Activated T-helper 17 cell treated with anti-CD3 and anti-CD28 coated beads, Interleukin-2, amount 50 U/mL, for 72 hours (primary cell): ENCODE data around the gene RASA2. TPM values are rescaled to one million over a fixed set of nuclear protein-coding genes. Genes with fewer than 3 reads are reported as not detected.
A peak's percentile ranks its signal among the peaks of the same experiment; 100 is the strongest.
"Not testable (repeated sequence)": the region's sequence is repeated elsewhere in the genome, so short reads cannot be mapped to it uniquely, and the experiment has no call there.

Experiments
- ATAC-seq: fragments of 150-1000 bp; cut with Tn5 transposase; replicated peaks from 2 replicates; pipeline ENCODE4 v1.10.0; 2021; ENCODE audit warnings: mild to moderate bottlenecking, moderate library complexity
- H3K27ac Mint-ChIP-seq: one replicate; pipeline ENCODE4 v1.8.0; 2022; ENCODE audit warnings: mixed read lengths
- H3K27me3 Mint-ChIP-seq: one replicate; pipeline ENCODE4 v1.8.0; 2022; ENCODE audit warnings: mixed read lengths
- H3K36me3 Mint-ChIP-seq: one replicate; pipeline ENCODE4 v1.8.0; 2022; ENCODE audit warnings: low read depth, mild to moderate bottlenecking, mixed read lengths
- H3K4me1 Mint-ChIP-seq: one replicate; pipeline ENCODE4 v1.8.0; 2022; ENCODE audit warnings: mixed read lengths
- H3K4me3 Mint-ChIP-seq: one replicate; pipeline ENCODE4 v1.8.0; 2022; ENCODE audit warnings: mild to moderate bottlenecking, mixed read lengths
- H3K9me3 Mint-ChIP-seq: one replicate; pipeline ENCODE4 v1.8.0; 2022; ENCODE audit warnings: mixed read lengths
- total RNA-seq, 2 donors: library from RNA; stranded (reverse); gene quantifications; one replicate each; pipeline ENCODE4 v1.2.3, GENCODE V29; 2022

The RASA2 gene
- total RNA-seq, 2 donors from 2014 or later = 36.6 to 41.1 TPM

GRCh38 chr3:141471160-141471559, 15.7 kb upstream of the RASA2 start:
- peaks cover 2% of the 10 kb centered on the region for H3K4me1 Mint-ChIP-seq
- no peaks in the 10 kb centered on the region for H3K9me3 Mint-ChIP-seq
- no peak overlapping the region for H3K4me3 Mint-ChIP-seq
- H3K27me3 Mint-ChIP-seq = no peaks in the 10 kb centered on the region
- no peaks in the 10 kb centered on the region for H3K36me3 Mint-ChIP-seq
- no peak overlapping the region for H3K27ac Mint-ChIP-seq
- no peak for ATAC-seq

GRCh38 chr3:141476033-141476432, 10.8 kb upstream of the RASA2 start:
- Mint-ChIP-seq H3K4me1 (peaks cover 6% of the 10 kb centered on the region), H3K27ac (peak overlapping the region; percentile 51), H3K9me3 (no peaks in the 10 kb centered on the region), H3K36me3 (no peaks in the 10 kb centered on the region), H3K4me3 (no peak overlapping the region), H3K27me3 (no peaks in the 10 kb centered on the region)
- ATAC-seq = peak; percentile 47

- no peaks in the 10 kb centered on the region for H3K9me3 Mint-ChIP-seq
- no peak overlapping the region for H3K4me3 Mint-ChIP-seq
- ATAC-seq = peak; percentile 85
- no peaks in the 10 kb centered on the region for H3K36me3 Mint-ChIP-seq
- peak overlapping the region; percentile 11 for H3K27ac Mint-ChIP-seq
- H3K27me3 Mint-ChIP-seq = no peaks in the 10 kb centered on the region
- peaks cover 6% of the 10 kb centered on the region for H3K4me1 Mint-ChIP-seq
Observed at GRCh38 chr3:141477224-141477623, 9.6 kb upstream of the RASA2 start.

- Mint-ChIP-seq H3K36me3 (no peaks in the 10 kb centered on the region), H3K27me3 (no peaks in the 10 kb centered on the region), H3K27ac (peak overlapping the region; percentile 11), H3K4me3 (no peak overlapping the region), H3K9me3 (no peaks in the 10 kb centered on the region), H3K4me1 (peaks cover 6% of the 10 kb centered on the region)
- ATAC-seq = no peak
Observed at GRCh38 chr3:141478139-141478538, 8.7 kb upstream of the RASA2 start.

GRCh38 chr3:141478840-141479239, 8.0 kb upstream of the RASA2 start:
- not testable (repeated sequence) for ATAC-seq, H3K27me3 Mint-ChIP-seq, H3K4me3 Mint-ChIP-seq, H3K27ac Mint-ChIP-seq, H3K36me3 Mint-ChIP-seq, H3K9me3 Mint-ChIP-seq
- peaks cover 11% of the 10 kb centered on the region for H3K4me1 Mint-ChIP-seq

GRCh38 chr3:141482245-141482922, 4.4 kb upstream of the RASA2 start:
- Mint-ChIP-seq H3K4me3 (no peak overlapping the region), H3K36me3 (peaks cover 8% of the 10 kb centered on the region), H3K27me3 (no peaks in the 10 kb centered on the region), H3K4me1 (peaks cover 19% of the 10 kb centered on the region), H3K27ac (no peak overlapping the region), H3K9me3 (no peaks in the 10 kb centered on the region)
- no peak for ATAC-seq

- H3K4me1 Mint-ChIP-seq = peaks cover 28% of the 10 kb centered on the region
- peak overlapping the region; percentile 90 for H3K4me3 Mint-ChIP-seq
- ATAC-seq = no peak
Observed at GRCh38 chr3:141484701-141485287, 2.0 kb upstream of the RASA2 start.

GRCh38 chr3:141485641-141486495, 959 bp upstream of the RASA2 start:
- Mint-ChIP-seq H3K27me3 (no peaks in the 10 kb centered on the region), H3K27ac (peak overlapping the region; percentile 95), H3K4me3 (peak overlapping the region; percentile 90), H3K4me1 (peaks cover 36% of the 10 kb centered on the region), H3K36me3 (peaks cover 41% of the 10 kb centered on the region), H3K9me3 (no peaks in the 10 kb centered on the region)
- ATAC-seq = peak; percentile 36

More at GRCh38 chr3:141484701-141485287, 2.0 kb upstream of the RASA2 start:
- no peaks in the 10 kb centered on the region for H3K27me3 Mint-ChIP-seq
- H3K9me3 Mint-ChIP-seq = no peaks in the 10 kb centered on the region
- H3K36me3 Mint-ChIP-seq = peaks cover 31% of the 10 kb centered on the region
- H3K27ac Mint-ChIP-seq = peak overlapping the region; percentile 95

GRCh38 chr3:141486496-141486745, 406 bp upstream of the RASA2 start:
- Mint-ChIP-seq H3K27ac (peak overlapping the region; percentile 95), H3K4me1 (peaks cover 42% of the 10 kb centered on the region), H3K9me3 (no peaks in the 10 kb centered on the region), H3K4me3 (peak overlapping the region; percentile 90), H3K36me3 (peaks cover 46% of the 10 kb centered on the region), H3K27me3 (no peaks in the 10 kb centered on the region)
- no peak for ATAC-seq

GRCh38 chr3:141487521-141488252, 860 bp downstream of the RASA2 start:
- Mint-ChIP-seq H3K27me3 (no peaks in the 10 kb centered on the region), H3K9me3 (no peaks in the 10 kb centered on the region), H3K4me1 (peaks cover 48% of the 10 kb centered on the region), H3K36me3 (peaks cover 46% of the 10 kb centered on the region), H3K4me3 (peak overlapping the region; percentile 90), H3K27ac (peak overlapping the region; percentile 96)
- peak; percentile 71 for ATAC-seq

- Mint-ChIP-seq H3K4me3 (peak overlapping the region; percentile 90), H3K27ac (peak overlapping the region; percentile 96), H3K36me3 (peaks cover 46% of the 10 kb centered on the region), H3K4me1 (peaks cover 50% of the 10 kb centered on the region), H3K9me3 (no peaks in the 10 kb centered on the region), H3K27me3 (no peaks in the 10 kb centered on the region)
- peak; percentile 27 for ATAC-seq
Observed at GRCh38 chr3:141489203-141489602, 2.4 kb downstream of the RASA2 start.

- peaks cover 4% of the 10 kb centered on the region for H3K9me3 Mint-ChIP-seq
- no peaks in the 10 kb centered on the region for H3K27me3 Mint-ChIP-seq
- H3K4me3 Mint-ChIP-seq = peak overlapping the region; percentile 90
Observed at GRCh38 chr3:141491081-141491480, 4.3 kb downstream of the RASA2 start.

GRCh38 chr3:141491929-141492328, 5.1 kb downstream of the RASA2 start:
- ATAC-seq = no peak
- peaks cover 56% of the 10 kb centered on the region for H3K4me1 Mint-ChIP-seq
- H3K36me3 Mint-ChIP-seq = peaks cover 57% of the 10 kb centered on the region
- H3K9me3 Mint-ChIP-seq = peaks cover 4% of the 10 kb centered on the region
- peak overlapping the region; percentile 90 for H3K4me3 Mint-ChIP-seq
- no peaks in the 10 kb centered on the region for H3K27me3 Mint-ChIP-seq
- peak overlapping the region; percentile 68 for H3K27ac Mint-ChIP-seq

More at GRCh38 chr3:141491081-141491480, 4.3 kb downstream of the RASA2 start:
- Mint-ChIP-seq H3K27ac (peak overlapping the region; percentile 68), H3K4me1 (peaks cover 54% of the 10 kb centered on the region), H3K36me3 (peaks cover 60% of the 10 kb centered on the region)
- ATAC-seq = no peak

GRCh38 chr3:141493184-141493583, 6.4 kb downstream of the RASA2 start:
- H3K27me3 Mint-ChIP-seq = no peaks in the 10 kb centered on the region
- peak; percentile 76 for ATAC-seq
- H3K27ac Mint-ChIP-seq = peak overlapping the region; percentile 60
- H3K4me1 Mint-ChIP-seq = peaks cover 59% of the 10 kb centered on the region
- peaks cover 50% of the 10 kb centered on the region for H3K36me3 Mint-ChIP-seq
- peaks cover 4% of the 10 kb centered on the region for H3K9me3 Mint-ChIP-seq
- H3K4me3 Mint-ChIP-seq = peak overlapping the region; percentile 90
